ENCODE measurements around the gene MORN1. TPM values are rescaled to one million over a fixed set of nuclear protein-coding genes. Genes with fewer than 3 reads are reported as not detected.

MORN1 gene
- total RNA-seq, 4 donors from 2014 or later: 5.7 to 13.4 (median 8.5) TPM

DNA sequence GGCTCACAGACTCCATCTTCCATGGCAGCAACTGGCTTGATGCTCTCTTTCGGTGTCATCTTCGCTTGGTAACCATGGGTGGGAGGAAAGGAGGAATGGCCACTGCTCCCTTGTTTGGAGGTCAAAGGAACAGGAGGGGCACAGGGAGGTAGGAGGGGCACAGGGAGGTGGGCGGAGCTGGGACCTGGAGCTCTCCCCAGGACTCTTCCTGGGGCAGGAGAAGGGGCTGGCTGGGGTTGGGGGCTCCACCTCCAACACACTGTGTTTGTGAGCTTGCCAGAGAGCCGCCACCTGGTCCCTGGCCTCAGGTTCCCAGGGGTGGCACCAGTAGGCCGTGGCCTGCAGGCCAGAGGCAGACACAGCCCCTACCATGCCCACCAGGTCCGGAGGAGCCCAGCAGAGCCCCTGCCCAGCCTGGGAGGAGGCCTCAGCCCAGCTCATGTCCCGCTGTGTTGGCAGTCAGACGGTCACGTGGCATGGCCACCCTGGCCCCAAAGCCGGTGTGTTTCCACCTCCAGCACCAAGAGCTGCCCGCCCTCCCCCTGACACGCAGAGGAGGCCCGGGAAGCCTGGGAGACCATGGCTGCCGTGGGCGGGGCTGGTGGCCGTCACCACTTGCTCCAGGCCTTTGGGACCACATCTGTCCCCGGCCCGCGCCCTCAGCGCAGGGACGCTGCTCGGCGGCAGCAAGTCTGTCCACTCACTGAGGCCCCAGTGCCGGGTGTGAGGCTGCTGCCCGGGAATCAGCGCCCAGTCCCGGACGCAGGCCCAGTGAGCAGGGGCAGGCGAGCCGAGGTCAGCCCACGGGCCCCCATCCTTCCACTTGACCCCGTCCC lies 73.9 kb downstream of the MORN1 start:
- DNase-seq (ENCODE audit: low spot score in 2 of 2): no peak
- no peak overlapping the region for H3K4me3 ChIP-seq
- WGBS: 89% methylated on average over 3 of the region's 32 CpGs
- no peaks in the 10 kb centered on the region for H3K27me3 ChIP-seq
- no peaks in the 10 kb centered on the region for H3K36me3 ChIP-seq
- H3K9me3 ChIP-seq: no peaks in the 10 kb centered on the region
- peaks cover 87% of the 10 kb centered on the region for H3K4me1 ChIP-seq
- H3K27ac ChIP-seq: peak overlapping the region; percentile 10
- TF ChIP-seq POLR2AphosphoS5 (IDR thresholded peaks at IDR 0.05): no peak
- TF ChIP-seq POLR2A (IDR thresholded peaks at IDR 0.05): no peak
- TF ChIP-seq, protein P1, sequence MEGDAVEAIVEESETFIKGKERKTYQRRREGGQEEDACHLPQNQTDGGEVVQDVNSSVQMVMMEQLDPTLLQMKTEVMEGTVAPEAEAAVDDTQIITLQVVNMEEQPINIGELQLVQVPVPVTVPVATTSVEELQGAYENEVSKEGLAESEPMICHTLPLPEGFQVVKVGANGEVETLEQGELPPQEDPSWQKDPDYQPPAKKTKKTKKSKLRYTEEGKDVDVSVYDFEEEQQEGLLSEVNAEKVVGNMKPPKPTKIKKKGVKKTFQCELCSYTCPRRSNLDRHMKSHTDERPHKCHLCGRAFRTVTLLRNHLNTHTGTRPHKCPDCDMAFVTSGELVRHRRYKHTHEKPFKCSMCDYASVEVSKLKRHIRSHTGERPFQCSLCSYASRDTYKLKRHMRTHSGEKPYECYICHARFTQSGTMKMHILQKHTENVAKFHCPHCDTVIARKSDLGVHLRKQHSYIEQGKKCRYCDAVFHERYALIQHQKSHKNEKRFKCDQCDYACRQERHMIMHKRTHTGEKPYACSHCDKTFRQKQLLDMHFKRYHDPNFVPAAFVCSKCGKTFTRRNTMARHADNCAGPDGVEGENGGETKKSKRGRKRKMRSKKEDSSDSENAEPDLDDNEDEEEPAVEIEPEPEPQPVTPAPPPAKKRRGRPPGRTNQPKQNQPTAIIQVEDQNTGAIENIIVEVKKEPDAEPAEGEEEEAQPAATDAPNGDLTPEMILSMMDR (IDR thresholded peaks at IDR 0.05): no peak
- no peak for TF ChIP-seq EP300 (IDR thresholded peaks at IDR 0.05)

DNA sequence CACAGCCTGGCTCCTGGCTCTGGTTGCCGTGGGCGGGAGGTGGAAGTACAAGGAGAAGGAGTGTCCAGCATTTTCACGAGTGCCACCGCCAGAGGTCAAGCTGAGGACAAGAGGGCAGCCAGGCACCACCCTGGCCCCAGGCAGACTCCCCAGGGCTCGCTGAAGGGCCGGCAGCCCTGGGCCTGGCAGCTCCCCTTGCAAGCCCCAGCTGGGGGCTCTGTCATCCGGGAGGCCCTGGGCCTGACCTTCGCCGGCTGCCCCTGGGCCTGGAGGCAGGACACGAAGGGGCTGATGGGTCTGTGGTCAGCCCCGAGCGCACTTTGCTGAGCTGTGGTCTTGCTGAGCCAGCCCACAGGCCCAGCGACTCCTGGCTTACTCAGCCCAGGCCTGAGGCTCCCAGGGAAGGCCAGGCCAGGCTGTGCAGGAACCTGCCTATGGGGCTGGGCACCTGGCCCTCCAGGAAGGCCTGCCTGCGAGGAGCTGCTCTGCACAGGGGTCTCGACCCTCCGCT lies 74.8 kb downstream of the MORN1 start:
- Histone ChIP-seq H3K27ac (peak overlapping the region; percentile 86), H3K9me3 (no peaks in the 10 kb centered on the region), H3K4me3 (no peak overlapping the region), H3K36me3 (no peaks in the 10 kb centered on the region), H3K4me1 (peaks cover 87% of the 10 kb centered on the region), H3K27me3 (no peaks in the 10 kb centered on the region)
- DNase-seq (ENCODE audit: low spot score in 2 of 2): no peak
- WGBS: 90% methylated on average over 2 of the region's 16 CpGs
- TF ChIP-seq, protein P1 (IDR thresholded peaks at IDR 0.05): no peak
- no peak for TF ChIP-seq POLR2AphosphoS5 (IDR thresholded peaks at IDR 0.05)
- TF ChIP-seq EP300 (IDR thresholded peaks at IDR 0.05): no peak

- TF ChIP-seq EP300 (IDR thresholded peaks at IDR 0.05) (no peak), POLR2A (IDR thresholded peaks at IDR 0.05) (no peak), POLR2AphosphoS5 (IDR thresholded peaks at IDR 0.05) (no peak)
- TF ChIP-seq, protein P1 (IDR thresholded peaks at IDR 0.05): no peak
- Histone ChIP-seq H3K27ac (peak overlapping the region; percentile 86), H3K9me3 (no peaks in the 10 kb centered on the region), H3K4me3 (no peak overlapping the region), H3K36me3 (no peaks in the 10 kb centered on the region), H3K27me3 (no peaks in the 10 kb centered on the region), H3K4me1 (peaks cover 87% of the 10 kb centered on the region)
- no peak for DNase-seq (ENCODE audit: low spot score in 2 of 2)
- 78% methylated on average over 15 of the region's 21 CpGs for WGBS
Observed at GRCh38 chr1:2315674-2316450, 75.5 kb downstream of the MORN1 start.

GRCh38 chr1:2314803-2315673 lies 76.3 kb downstream of the MORN1 start:
- Histone ChIP-seq H3K27ac (peak overlapping the region; percentile 86), H3K9me3 (no peaks in the 10 kb centered on the region), H3K27me3 (no peaks in the 10 kb centered on the region), H3K4me3 (peak overlapping the region; percentile 64), H3K36me3 (peaks cover 2% of the 10 kb centered on the region), H3K4me1 (peaks cover 85% of the 10 kb centered on the region)
- TF ChIP-seq EP300 (IDR thresholded peaks at IDR 0.05): no peak
- TF ChIP-seq, protein P1 (IDR thresholded peaks at IDR 0.05): peak; percentile 57 to 100
- DNase-seq (ENCODE audit: low spot score in 2 of 2): no peak
- 33% methylated on average over 8 of the region's 91 CpGs for WGBS
